Glutamatergic neuron (in vitro differentiated cells): ENCODE results near the gene RAB8A. TPM values are rescaled to one million over a fixed set of nuclear protein-coding genes. Genes with fewer than 3 reads are reported as not detected.

ENCODE experiments used
- DNase-seq: peaks from one replicate; pipeline ENCODE4 v3.0.0; 2022
- H3K27ac Mint-ChIP-seq: one replicate; pipeline ENCODE4 v1.8.0; 2020; ENCODE audit warnings: mild to moderate bottlenecking, mixed read lengths, inconsistent platforms; ENCODE audit not compliant: unreplicated experiment
- H3K27me3 Mint-ChIP-seq: one replicate; pipeline ENCODE4 v1.8.0; 2020; ENCODE audit warnings: mild to moderate bottlenecking, moderate library complexity, mixed read lengths, inconsistent platforms; ENCODE audit not compliant: unreplicated experiment
- H3K36me3 Mint-ChIP-seq: one replicate; pipeline ENCODE4 v1.8.0; 2020; ENCODE audit warnings: mild to moderate bottlenecking, mixed read lengths, inconsistent platforms; ENCODE audit not compliant: unreplicated experiment
- H3K4me1 Mint-ChIP-seq: one replicate; pipeline ENCODE4 v1.8.0; 2020; ENCODE audit warnings: mild to moderate bottlenecking, low read depth, mixed read lengths, inconsistent platforms; ENCODE audit not compliant: unreplicated experiment
- H3K4me3 Mint-ChIP-seq: one replicate; pipeline ENCODE4 v1.8.0; 2020; ENCODE audit warnings: mild to moderate bottlenecking, mixed read lengths, inconsistent platforms; ENCODE audit not compliant: unreplicated experiment
- H3K9me3 Mint-ChIP-seq: one replicate; pipeline ENCODE4 v1.8.0; 2020; ENCODE audit warnings: mild to moderate bottlenecking, moderate library complexity, mixed read lengths, inconsistent platforms; ENCODE audit not compliant: unreplicated experiment
- total RNA-seq: library from RNA; stranded (reverse); fragmentation: NEBNext Ultra II Directional; extraction: Animal tissue kit (Norgen Biotek cat#: 25700); gene quantifications from one replicate; pipeline ENCODE4 v1.2.1, GENCODE V29; 2021; ENCODE audit not compliant: unreplicated experiment
- TF ChIP-seq, protein P1 (sequence below): fragments of 200-600 bp; sonication (generic); IDR thresholded peaks from one replicate; pipeline ENCODE4 v1.5.0; 2021; ENCODE audit not compliant: partially characterized antibody, unreplicated experiment

Gene RAB8A
- total RNA-seq, 1 donor from 2014 or later: 58.9 TPM

DNA sequence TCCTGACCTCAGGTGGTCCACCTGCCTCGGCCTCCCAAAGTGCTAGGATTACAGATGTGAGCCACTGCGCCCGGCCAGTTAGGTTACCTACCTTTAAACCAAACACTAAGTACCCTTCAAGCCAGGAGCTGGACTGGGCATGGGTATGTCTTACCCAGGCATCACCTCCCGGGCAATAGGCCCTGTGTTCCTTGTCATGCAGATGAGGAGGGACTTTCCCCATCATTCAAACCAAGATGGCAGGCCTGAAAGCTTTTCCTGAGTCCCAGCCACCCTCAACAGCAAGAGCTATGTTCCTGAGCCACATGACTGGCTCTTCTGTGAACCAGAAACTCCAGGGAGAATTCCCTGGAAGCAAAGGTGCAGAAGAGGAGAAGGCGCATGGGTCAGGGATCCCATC is 9.5 kb downstream of the RAB8A start:
- DNase-seq: no peak
- H3K36me3 Mint-ChIP-seq: no peaks in the 10 kb centered on the region
- peaks cover 4% of the 10 kb centered on the region for H3K27me3 Mint-ChIP-seq
- TF ChIP-seq, protein P1, sequence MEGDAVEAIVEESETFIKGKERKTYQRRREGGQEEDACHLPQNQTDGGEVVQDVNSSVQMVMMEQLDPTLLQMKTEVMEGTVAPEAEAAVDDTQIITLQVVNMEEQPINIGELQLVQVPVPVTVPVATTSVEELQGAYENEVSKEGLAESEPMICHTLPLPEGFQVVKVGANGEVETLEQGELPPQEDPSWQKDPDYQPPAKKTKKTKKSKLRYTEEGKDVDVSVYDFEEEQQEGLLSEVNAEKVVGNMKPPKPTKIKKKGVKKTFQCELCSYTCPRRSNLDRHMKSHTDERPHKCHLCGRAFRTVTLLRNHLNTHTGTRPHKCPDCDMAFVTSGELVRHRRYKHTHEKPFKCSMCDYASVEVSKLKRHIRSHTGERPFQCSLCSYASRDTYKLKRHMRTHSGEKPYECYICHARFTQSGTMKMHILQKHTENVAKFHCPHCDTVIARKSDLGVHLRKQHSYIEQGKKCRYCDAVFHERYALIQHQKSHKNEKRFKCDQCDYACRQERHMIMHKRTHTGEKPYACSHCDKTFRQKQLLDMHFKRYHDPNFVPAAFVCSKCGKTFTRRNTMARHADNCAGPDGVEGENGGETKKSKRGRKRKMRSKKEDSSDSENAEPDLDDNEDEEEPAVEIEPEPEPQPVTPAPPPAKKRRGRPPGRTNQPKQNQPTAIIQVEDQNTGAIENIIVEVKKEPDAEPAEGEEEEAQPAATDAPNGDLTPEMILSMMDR: no peak
- H3K4me3 Mint-ChIP-seq: no peak overlapping the region
- no peak overlapping the region for H3K27ac Mint-ChIP-seq
- H3K4me1 Mint-ChIP-seq: peaks cover 3% of the 10 kb centered on the region
- peaks cover 6% of the 10 kb centered on the region for H3K9me3 Mint-ChIP-seq

DNA sequence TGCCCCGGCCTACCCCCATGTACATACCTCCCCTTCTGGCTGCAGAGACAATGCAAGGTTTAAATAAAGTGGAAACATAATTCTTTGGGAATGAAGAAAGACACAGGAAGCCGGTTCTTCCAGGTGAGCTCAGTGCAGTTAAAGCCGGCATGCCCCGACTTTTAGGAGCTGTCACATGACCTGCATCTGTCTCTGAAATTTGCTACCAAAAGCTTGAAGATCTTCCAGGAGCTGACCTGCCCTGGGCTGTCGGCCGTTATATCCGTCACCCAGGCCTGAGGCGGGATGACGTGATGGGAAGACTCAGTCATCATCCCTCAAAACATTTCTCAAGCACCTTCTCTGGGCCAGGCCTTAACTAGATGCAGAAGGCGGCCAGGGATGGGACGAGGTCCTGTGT is 10.3 kb downstream of the RAB8A start:
- Mint-ChIP-seq H3K9me3 (peaks cover 6% of the 10 kb centered on the region), H3K27ac (no peak overlapping the region), H3K4me3 (no peak overlapping the region), H3K27me3 (peaks cover 4% of the 10 kb centered on the region), H3K4me1 (peaks cover 3% of the 10 kb centered on the region), H3K36me3 (no peaks in the 10 kb centered on the region)
- TF ChIP-seq, protein P1: no peak
- DNase-seq: no peak

DNA sequence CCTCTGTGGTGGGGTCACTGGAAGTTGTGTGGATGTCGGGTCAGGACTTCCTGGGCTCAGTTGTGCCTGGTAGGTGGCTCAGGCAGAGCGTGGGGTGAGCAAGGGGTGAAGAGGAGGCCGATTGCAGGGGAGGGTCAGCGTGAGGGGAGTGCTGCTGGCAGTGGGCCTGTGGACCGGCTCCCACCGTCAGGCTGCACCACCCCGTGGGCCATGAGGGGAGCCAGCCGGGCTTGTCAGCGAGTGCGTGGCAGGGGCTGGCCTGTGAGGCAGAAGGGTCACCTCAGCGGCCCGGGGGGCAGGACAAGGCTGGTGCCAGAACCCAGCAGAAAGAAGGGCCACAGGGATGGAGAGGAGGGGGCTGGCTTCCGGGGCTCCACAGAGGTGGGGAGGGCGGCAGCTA is 13.3 kb downstream of the RAB8A start:
- DNase-seq: no peak
- H3K27me3 Mint-ChIP-seq: peaks cover 4% of the 10 kb centered on the region
- no peaks in the 10 kb centered on the region for H3K36me3 Mint-ChIP-seq
- H3K4me1 Mint-ChIP-seq: peaks cover 3% of the 10 kb centered on the region
- TF ChIP-seq, protein P1: no peak
- no peak overlapping the region for H3K4me3 Mint-ChIP-seq
- H3K27ac Mint-ChIP-seq: no peak overlapping the region
- peaks cover 6% of the 10 kb centered on the region for H3K9me3 Mint-ChIP-seq

DNA sequence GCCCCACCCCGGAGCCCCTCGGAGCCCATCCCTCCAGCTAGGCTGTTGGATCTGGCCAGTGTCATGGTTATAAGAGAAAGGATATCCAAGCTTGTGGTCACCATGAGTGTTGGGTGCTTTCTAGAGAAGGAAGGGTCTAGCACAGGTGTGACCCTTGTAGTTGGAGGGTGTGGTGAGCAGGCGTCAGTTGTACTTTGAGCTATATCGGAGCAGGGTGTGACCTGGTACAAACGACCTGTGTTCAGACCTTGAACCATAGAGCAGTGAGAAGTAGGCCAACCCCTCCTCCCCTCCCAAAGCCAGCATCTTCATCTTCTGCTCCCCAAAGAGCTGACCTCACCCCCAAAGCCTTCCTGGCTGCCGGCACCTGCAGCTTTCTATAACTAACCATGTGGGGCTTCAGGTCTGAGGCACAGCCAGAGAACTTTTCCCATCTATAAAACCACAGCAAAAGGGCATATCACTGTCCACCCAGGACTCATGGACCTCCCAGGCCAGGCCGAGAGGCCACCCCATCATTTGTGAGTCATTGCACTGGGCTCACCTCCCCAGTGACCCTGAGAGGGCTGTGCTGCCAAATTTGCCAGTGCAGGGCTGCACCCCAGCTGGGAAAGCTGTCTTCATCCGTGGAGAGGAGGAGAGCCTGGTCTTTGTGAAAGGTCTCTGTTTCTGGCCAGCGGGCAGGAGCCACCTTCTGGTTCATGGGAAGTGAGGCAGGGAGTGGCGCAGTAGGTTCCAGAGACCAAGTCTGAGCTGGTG is 14.2 kb downstream of the RAB8A start:
- Mint-ChIP-seq H3K36me3 (no peaks in the 10 kb centered on the region), H3K9me3 (peaks cover 7% of the 10 kb centered on the region), H3K4me1 (peaks cover 3% of the 10 kb centered on the region), H3K4me3 (no peak overlapping the region), H3K27me3 (peaks cover 4% of the 10 kb centered on the region), H3K27ac (no peak overlapping the region)
- TF ChIP-seq, protein P1: no peak
- no peak for DNase-seq

DNA sequence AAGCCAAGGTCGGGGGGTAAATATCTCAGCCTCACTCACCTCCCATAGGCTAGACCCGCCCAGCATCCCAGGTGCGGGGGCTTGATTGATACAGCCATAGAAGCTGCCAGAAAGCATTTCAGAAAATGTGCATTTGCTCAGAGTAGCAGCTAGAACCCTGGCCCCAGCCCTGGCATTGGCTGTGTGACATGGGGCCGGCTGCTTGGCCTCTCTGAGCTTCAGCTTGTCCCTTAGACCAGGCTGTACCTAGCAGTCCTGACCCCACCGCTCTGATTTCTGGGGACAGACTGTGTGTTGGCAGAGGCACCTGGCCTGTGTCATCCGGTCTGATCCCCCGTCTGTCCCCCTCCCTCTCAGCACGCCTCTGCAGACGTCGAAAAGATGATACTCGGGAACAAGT is 15.4 kb downstream of the RAB8A start:
- TF ChIP-seq, protein P1: no peak

More for the DNA sequence above, 15.4 kb downstream of the RAB8A start:
- Mint-ChIP-seq H3K4me1 (peaks cover 3% of the 10 kb centered on the region), H3K27me3 (peaks cover 4% of the 10 kb centered on the region), H3K27ac (no peak overlapping the region), H3K4me3 (no peak overlapping the region), H3K9me3 (peaks cover 5% of the 10 kb centered on the region), H3K36me3 (peaks cover 6% of the 10 kb centered on the region)
- DNase-seq: no peak
